ENCODE results near the gene MYBPC1. TPM values are rescaled to one million over a fixed set of nuclear protein-coding genes. Genes with fewer than 3 reads are reported as not detected.
"Not testable (repeated sequence)": the region's sequence is repeated elsewhere in the genome, so short reads cannot be mapped to it uniquely, and the experiment has no call there.

Gene MYBPC1
- total RNA-seq, 1 donor from 2014 or later = not detected

DNA sequence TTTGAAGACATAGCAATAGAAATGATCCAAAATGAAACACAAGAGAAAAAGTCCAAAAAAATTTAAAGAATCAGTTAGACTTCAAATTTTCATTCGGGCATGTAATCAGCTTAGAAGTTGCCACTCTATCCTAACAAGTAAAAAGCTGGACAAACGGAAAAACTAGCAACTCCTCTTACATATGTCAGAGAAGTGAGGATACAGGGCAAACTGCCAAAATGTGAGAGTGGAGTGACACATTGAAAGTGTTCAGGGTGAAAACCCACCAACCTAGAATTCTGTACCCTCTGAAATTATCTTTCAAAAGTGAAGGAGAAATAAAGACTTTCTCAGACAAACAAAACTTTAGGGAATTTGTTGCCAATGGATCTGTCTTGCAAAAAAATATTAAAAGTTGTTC lies 60.6 kb downstream of the MYBPC1 start:
- Histone ChIP-seq H3K4me1 (no peaks in the 10 kb centered on the region), H3K4me3 (no peak overlapping the region), H3K27me3 (no peaks in the 10 kb centered on the region), H3K27ac (no peak overlapping the region), H3K36me3 (no peaks in the 10 kb centered on the region), H3K9me3 (no peaks in the 10 kb centered on the region)
- no peak for TF ChIP-seq POLR2A (IDR thresholded peaks at IDR 0.05)
- intact Hi-C loops (cut with DNase I) = no loop called here
- DNase-seq (ENCODE audit: extremely low spot score in 2 of 2) = no peak

GRCh38 chr12:101660662-101661061 lies 65.9 kb downstream of the MYBPC1 start:
- H3K27ac ChIP-seq; intact Hi-C loops (cut with DNase I): not testable (repeated sequence)

DNA sequence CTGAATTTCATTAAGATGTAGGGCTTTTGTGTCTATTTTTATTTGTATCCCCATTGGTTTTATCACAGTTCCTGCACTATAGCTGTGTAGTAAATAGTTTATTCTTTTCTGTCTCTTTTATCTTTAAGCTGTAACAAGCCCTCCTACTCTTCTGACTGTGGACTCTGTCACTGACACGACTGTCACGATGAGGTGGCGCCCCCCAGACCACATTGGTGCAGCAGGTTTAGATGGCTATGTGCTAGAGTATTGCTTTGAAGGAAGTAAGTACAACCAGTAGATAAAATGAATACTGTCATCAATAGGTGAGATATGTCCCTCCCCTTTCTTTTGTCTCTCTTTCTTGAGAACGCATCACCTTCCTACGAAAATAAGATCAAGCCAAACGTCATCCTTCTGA lies 68.5 kb downstream of the MYBPC1 start:
- Histone ChIP-seq H3K27ac (no peak overlapping the region), H3K27me3 (no peaks in the 10 kb centered on the region), H3K4me1 (no peaks in the 10 kb centered on the region), H3K9me3 (no peaks in the 10 kb centered on the region), H3K4me3 (no peak overlapping the region), H3K36me3 (no peaks in the 10 kb centered on the region)
- TF ChIP-seq POLR2A (IDR thresholded peaks at IDR 0.05) (no peak), POLR2AphosphoS5 (IDR thresholded peaks at IDR 0.05; ENCODE audit: insufficient read depth in 1 of 2, low read depth in 1 of 2) (no peak)
- TF ChIP-seq, protein P1, sequence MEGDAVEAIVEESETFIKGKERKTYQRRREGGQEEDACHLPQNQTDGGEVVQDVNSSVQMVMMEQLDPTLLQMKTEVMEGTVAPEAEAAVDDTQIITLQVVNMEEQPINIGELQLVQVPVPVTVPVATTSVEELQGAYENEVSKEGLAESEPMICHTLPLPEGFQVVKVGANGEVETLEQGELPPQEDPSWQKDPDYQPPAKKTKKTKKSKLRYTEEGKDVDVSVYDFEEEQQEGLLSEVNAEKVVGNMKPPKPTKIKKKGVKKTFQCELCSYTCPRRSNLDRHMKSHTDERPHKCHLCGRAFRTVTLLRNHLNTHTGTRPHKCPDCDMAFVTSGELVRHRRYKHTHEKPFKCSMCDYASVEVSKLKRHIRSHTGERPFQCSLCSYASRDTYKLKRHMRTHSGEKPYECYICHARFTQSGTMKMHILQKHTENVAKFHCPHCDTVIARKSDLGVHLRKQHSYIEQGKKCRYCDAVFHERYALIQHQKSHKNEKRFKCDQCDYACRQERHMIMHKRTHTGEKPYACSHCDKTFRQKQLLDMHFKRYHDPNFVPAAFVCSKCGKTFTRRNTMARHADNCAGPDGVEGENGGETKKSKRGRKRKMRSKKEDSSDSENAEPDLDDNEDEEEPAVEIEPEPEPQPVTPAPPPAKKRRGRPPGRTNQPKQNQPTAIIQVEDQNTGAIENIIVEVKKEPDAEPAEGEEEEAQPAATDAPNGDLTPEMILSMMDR (IDR thresholded peaks at IDR 0.05) = no peak
- intact Hi-C loops (cut with DNase I) = no loop called here
- no peak for DNase-seq (ENCODE audit: extremely low spot score in 2 of 2)

More at GRCh38 chr12:101660662-101661061, 65.9 kb downstream of the MYBPC1 start:
- DNase-seq (ENCODE audit: extremely low spot score in 2 of 2); H3K36me3 ChIP-seq; H3K4me3 ChIP-seq; H3K4me1 ChIP-seq; H3K27me3 ChIP-seq; H3K9me3 ChIP-seq: not testable (repeated sequence)

GRCh38 chr12:101664992-101665391 lies 70.2 kb downstream of the MYBPC1 start:
- Histone ChIP-seq H3K36me3 (no peaks in the 10 kb centered on the region), H3K4me3 (no peak overlapping the region), H3K27me3 (no peaks in the 10 kb centered on the region), H3K9me3 (no peaks in the 10 kb centered on the region), H3K4me1 (no peaks in the 10 kb centered on the region), H3K27ac (no peak overlapping the region)
- intact Hi-C loops (cut with DNase I) = no loop called here
- DNase-seq (ENCODE audit: extremely low spot score in 2 of 2) = no peak
- no peak for TF ChIP-seq POLR2AphosphoS5 (IDR thresholded peaks at IDR 0.05; ENCODE audit: insufficient read depth in 1 of 2, low read depth in 1 of 2)

GRCh38 chr12:101666052-101666728 lies 71.4 kb downstream of the MYBPC1 start:
- no peak overlapping the region for H3K27ac ChIP-seq
- H3K27me3 ChIP-seq = no peaks in the 10 kb centered on the region
- H3K36me3 ChIP-seq = no peaks in the 10 kb centered on the region
- no peaks in the 10 kb centered on the region for H3K9me3 ChIP-seq
- TF ChIP-seq POLR2A (IDR thresholded peaks at IDR 0.05) (no peak), POLR2AphosphoS5 (IDR thresholded peaks at IDR 0.05; ENCODE audit: insufficient read depth in 1 of 2, low read depth in 1 of 2) (no peak)
- TF ChIP-seq, protein P1 (IDR thresholded peaks at IDR 0.05) = no peak
- H3K4me3 ChIP-seq = no peak overlapping the region
- intact Hi-C loops (cut with DNase I) = no loop called here
- DNase-seq (ENCODE audit: extremely low spot score in 2 of 2) = no peak
- H3K4me1 ChIP-seq = no peaks in the 10 kb centered on the region

DNA sequence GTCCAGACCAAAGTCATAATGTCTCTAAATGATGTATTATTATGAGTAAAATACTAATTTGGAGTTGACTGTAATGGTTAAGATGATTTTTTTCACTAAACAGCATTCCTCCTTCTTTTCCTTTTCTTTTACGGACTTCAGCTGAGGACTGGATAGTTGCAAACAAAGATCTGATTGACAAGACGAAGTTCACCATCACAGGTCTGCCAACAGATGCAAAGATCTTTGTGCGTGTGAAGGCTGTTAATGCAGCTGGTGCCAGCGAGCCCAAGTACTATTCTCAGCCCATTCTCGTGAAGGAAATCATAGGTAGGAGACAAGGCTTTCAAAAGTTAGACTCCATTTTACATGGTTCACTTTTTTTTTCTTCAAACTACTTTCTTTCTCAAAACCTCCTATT lies 72.8 kb downstream of the MYBPC1 start:
- H3K4me1 ChIP-seq = no peaks in the 10 kb centered on the region
- no peak for DNase-seq (ENCODE audit: extremely low spot score in 2 of 2)
- H3K36me3 ChIP-seq = no peaks in the 10 kb centered on the region
- no peaks in the 10 kb centered on the region for H3K27me3 ChIP-seq
- no peak overlapping the region for H3K4me3 ChIP-seq
- H3K9me3 ChIP-seq = no peaks in the 10 kb centered on the region
- intact Hi-C loops (cut with DNase I) = no loop called here
- no peak overlapping the region for H3K27ac ChIP-seq
- no peak for TF ChIP-seq POLR2A (IDR thresholded peaks at IDR 0.05)
- TF ChIP-seq, protein P1 (IDR thresholded peaks at IDR 0.05) = no peak
- TF ChIP-seq POLR2AphosphoS5 (IDR thresholded peaks at IDR 0.05; ENCODE audit: insufficient read depth in 1 of 2, low read depth in 1 of 2) = no peak
